MM.1S (cell line): ENCODE measurements around the gene GAP43.

Experiments
- CTCF ChIP-seq: fragments of 300-600 bp; sonication (generic); IDR thresholded peaks from 2 replicates; pipeline ENCODE4 v1.5.1; 2016; ENCODE audit warnings: antibody characterized with exemption, low read length, mixed read lengths
- EZH2 ChIP-seq: fragments of 300-600 bp; sonication (generic); optimal IDR thresholded peaks from 2 replicates; pipeline ENCODE3; 2017; ENCODE audit warnings: low read depth, mild to moderate bottlenecking, antibody characterized with exemption, low read length, mixed read lengths

DNA sequence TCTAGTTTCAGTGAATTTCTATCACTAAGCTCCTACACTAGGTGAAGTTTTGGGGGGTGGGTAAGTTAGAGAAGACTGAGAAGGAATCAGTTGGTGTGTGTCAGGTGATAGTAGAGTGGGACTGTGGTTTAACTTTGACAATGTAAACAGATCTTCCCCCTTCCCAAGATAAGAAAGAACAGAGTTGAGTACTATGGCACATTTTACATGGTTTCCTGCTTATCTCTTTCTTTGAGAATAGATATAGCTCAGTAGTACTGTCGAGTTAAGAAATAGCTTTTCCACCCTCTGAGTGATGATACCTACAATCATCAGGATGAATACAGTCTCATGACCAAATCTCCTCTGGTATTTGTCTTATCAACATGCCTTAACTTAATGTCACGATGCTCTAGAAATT lies 42.8 kb downstream of the GAP43 start:
- TF ChIP-seq CTCF (no peak), EZH2 (no peak)
